Stimulated activated naive CD4-positive, alpha-beta T cell (primary cell): ENCODE data around the gene KRTAP4-6.
"Not testable (repeated sequence)": the region's sequence is repeated elsewhere in the genome, so short reads cannot be mapped to it uniquely, and the experiment has no call there.

ENCODE experiments used
- DNase-seq, 6 experiments: peaks; one replicate each; lab custom pipeline; 2025; lab: John Stamatoyannopoulos, UW

The KRTAP4-6 gene

DNA sequence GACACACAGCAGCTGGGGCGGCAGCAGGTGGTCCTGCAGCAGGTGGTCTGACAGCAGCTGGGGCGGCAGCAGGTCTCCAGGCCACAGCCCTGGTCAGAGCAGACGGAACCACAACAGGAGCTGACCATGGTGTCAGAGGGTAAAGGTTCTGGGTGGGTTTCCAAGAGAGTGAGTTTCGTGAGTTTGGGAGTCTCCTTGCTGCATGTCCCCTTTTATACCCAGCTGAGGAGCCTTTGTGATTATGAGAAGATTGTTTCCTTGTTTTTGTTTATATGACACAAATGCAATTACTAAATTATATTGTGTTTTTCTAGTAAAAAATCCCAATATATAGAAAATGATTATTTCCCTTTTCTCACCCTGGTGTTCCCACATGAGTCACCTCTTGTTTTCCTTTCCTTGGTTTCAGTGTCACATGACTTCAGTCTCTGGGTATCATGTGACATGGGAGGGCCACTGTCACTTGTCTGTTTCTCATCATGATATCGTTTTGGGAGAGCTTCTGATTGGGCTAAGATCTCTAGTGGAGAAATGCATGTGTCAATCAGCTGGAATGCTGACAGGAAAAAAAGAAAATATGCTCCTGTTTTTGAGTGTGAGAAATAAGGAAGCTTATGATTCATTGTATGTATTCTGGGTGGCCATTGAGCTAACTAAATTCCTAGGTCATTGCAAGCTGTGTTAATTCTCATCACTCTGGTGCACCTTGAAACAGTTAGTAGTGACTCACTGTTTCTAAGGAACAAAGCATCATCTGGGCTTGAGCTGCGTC, at the start of gene KRTAP4-6:
Gene KRTAP4-6 (minus strand): TSS at position 185 of the 772 bp plus-strand sequence. CDS start 57 bp downstream, at position 128.
- no peak for DNase-seq

DNA sequence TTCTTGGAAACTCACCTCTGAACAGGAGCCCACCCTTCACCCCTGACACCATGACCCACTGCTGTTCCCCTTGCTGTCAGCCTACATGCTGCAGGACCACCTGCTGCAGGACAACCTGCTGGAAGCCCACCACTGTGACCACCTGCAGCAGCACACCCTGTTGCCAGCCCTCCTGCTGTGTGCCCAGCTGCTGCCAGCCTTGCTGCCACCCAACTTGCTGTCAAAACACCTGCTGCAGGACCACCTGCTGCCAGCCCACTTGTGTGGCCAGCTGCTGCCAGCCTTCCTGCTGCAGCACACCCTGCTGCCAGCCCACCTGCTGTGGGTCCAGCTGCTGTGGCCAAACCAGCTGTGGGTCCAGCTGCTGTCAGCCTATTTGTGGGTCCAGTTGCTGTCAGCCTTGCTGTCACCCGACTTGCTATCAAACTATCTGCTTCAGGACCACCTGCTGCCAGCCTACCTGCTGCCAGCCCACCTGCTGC, 49.5 kb upstream of the KRTAP4-6 start, which contains the start of gene KRTAP9-1:
Gene KRTAP9-1 (plus strand): TSS at position 51 of the 482 bp plus-strand sequence. CDS start 0 bp downstream, at position 51.
- DNase-seq, result not testable (repeated sequence)

DNA sequence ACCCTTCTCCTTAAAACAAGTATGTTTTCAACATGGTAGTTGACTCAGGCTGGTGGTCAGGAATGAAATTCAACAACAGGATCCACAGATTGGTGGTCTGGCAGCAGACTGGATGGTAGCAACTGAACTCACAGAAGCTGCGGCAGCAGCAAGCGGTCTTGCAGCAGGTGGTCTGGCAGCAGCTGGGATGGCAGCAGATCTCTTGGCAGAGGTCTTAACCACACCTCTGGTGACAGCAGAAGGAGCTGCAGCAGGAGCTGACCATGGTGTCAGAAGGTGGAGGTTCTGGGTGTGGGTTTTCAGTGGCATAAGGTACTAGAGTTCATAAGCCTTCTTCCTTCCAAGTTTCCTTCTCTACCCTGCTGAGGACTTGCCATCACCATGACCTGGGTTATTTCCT, 46.5 kb upstream of the KRTAP4-6 start:
- DNase-seq, result no peak

DNA sequence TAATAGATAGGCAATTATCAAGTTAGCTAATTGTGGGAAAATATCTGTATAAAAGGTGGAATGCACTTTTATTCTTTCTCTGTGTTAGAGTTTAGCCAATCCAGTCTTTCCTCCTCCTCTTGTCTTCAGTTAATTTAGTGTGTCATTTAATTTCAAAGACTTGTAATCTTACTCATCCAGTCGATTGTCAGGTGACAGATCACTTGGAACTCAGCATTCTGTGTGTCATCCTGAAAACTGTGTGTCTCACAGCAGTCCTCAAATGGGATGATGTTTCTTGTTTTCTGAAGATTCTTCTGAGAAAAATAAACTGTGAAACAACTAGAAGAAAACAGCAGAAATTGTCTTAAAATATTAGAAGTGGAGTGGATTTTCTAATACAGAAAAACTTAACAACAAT, 44.7 kb upstream of the KRTAP4-6 start:
- no peak for DNase-seq

DNA sequence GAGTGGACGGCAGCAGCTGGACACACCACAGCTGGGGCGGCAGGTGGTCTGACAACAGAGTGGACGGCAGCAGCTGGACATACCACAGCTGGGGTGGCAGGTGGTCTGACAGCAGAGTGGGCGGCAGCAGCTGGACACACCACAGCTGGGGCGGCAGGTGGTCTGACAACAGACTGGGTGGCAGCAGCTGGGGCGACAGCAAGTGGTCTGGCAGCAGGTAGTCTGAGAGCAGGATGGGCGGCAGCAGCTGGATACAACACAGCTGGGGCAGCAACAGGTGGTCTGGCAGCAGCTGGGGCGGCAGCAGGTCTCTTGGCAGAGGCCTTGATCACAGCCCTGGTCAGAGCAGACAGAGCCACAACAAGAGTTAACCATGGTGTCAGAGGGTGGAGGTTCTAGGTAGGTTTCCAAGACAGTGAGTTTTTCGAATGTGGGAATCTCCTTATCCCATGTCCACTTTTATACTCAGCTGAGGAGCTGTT, 44.2 kb upstream of the KRTAP4-6 start, which contains the start of gene KRTAP4-1:
Gene KRTAP4-1 (minus strand): TSS at position 432 of the 482 bp plus-strand sequence. CDS start 57 bp downstream, at position 375.
- DNase-seq, result no peak

DNA sequence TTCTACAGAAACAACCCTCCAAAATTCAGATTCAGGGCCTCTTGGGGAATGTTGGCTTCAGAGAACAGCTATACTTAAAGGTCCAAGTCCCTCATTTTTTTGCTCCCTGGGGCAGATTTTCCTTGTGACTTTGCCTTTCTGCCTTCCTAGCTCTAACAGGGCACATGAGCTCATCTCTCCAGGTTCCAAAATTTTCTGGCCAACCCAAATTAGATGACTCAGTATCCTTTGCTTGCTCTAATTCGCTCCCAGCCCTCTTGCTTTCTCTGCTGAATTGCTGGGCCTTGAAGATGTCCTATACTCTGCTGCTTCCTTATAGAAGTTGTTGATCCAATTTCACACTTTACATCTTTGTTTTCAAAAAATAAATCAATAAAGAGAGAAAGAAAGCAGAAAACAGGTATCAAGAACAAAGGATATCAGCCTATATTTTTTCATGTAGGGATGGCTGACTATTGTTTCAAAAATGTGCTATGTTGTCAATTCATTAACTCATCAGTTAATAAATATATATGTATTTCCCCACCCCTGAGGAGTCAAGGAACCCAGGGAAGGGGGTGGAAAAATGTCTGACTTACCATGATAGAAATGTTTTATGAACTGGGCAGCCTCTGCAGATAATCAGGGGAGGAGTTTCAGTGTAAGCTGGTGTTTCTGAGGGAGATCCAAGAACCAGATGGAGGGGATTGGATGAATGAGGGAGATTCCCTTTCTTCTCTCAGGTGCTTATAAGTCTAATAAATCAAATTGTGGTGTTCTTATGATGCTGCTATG, 38.7 kb upstream of the KRTAP4-6 start:
- no peak for DNase-seq

DNA sequence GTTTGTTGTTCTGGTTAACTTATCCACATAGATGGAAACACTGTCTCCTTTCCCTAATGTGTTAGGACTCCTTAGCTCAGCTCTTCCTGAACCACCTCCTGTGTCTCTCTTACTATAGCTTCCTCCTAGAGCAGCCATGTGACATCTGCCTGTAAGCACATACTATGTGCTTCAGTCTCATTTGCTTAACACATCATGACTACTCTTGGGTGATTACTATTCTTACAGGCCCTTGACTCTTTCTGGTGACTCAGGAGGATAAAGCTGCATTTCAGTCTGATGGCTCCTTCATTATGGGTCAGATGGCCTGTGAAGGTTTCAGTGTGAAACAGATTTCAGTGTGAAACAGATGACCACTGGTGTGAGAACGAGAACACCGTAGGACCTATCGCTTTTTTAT, 38.0 kb upstream of the KRTAP4-6 start:
- DNase-seq, result no peak

DNA sequence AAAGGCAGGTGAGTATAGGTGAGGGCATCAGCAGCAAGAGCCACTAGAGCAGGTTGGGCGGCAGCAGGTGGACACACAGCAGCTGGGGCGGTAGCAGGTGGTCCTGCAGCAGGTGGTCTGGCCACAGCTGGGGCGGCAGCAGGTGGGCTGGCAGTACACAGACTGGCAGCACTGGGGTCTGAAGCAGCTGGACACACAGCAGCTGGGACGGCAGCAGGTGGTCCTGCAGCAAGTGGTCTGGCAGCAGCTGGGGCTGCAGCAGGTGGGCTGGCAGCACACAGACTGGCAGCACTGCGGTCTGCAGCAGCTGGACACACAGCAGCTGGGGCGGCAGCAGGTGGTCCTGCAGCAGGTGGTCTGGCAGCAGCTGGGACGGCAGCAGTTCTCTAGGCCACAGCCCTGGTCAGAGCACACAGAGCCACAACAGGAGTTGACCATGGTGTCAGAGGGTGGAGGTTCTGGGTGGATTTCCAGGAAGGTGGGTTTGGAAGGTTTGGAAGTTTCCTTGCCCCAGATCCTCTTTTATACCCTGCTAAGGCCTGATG, 37.5 kb upstream of the KRTAP4-6 start, which contains the start of gene KRTAP4-2:
Gene KRTAP4-2 (minus strand): TSS at position 495 of the 545 bp plus-strand sequence. CDS start 57 bp downstream, at position 438.
- no peak for DNase-seq

DNA sequence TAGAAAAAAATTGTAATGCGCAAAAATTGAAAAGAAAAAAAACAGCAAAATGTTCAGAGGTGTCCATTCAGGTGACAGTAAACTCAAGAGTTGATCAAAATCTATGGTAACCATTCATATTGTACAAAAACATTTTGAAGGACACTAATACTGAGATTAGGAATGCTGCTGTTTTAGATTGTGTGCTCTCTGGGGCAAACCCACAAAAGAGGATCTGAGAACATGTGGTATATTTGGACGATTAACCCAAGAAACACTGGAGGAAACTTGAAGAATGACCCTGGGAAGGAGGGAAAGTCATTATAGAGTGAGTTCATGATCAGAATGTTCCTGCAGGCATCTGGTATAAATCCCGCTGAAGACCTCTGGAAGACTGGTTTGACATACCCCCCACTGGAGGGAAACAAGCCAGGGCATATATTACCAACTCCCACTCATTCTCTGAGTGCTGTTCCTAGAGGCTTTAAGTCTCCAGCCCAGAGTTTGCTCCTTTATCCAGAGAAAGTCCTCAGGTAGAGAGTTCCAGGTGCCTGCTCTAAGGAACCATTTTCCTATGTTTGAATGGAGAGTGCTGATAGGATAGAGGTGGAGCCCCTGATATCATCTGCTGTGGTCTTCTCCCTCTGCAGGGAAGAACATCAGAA, 36.5 kb upstream of the KRTAP4-6 start:
- no peak for DNase-seq

DNA sequence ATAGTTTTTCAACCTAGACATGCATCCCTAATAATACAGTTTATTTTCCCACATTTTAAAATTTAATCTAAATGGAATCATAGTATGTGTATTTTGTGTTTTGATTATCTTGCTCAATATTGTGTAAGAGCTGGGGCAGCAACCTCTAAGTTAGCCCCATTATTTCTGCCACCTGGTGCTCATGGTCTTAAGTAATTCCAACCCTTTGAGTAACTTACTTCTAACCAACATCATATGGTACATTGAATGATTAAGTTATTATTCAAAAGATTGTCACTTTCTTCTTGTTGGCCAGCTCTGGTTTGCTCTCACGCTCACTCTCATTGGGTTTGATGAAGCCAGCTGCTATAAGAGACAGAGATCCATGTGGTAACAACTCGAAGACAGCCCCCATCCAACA, 31.5 kb upstream of the KRTAP4-6 start:
- DNase-seq, result no peak

DNA sequence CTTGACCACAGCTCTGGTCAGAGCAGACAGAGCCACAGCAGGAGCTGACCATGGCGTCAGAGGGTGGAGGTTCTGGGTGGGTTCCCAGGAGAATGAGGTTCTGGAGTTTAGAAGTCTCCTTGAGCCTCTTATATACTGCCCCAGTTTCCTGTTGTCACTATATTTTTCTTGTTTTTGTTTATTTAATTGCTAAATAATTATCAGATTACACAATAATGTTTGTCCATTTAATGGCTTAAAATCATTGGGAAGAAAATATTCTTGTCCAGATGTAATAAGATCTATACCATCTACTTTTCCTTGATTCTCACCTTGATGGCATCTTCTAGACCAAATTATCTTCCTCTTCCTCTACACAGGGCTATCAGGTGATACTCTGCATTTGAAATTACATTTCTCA, 27.8 kb upstream of the KRTAP4-6 start, which contains the start of gene KRTAP4-3:
Gene KRTAP4-3 (minus strand): TSS at position 101 of the 400 bp plus-strand sequence. CDS start 49 bp downstream, at position 52.
- DNase-seq, result no peak

DNA sequence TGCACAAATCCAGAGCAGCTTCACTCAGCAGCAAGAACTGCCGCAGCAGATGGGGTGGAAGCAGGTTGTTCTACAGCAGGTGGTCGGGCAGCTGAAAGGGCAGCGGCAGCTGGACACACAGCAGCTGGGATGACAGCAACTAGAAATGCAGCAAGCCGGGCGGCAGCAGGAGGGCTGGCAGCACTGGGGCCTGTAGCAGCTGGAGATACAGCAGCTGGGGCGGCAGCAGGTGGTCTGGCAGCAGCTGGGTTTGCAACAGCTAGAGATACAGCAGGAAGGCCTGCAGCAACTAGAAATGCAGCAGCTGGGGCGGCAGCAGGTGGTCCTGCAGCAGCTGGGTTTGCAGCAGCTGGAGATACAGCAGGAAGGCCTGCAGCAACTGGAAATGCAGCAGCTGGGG, 27.2 kb upstream of the KRTAP4-6 start:
- no peak for DNase-seq

DNA sequence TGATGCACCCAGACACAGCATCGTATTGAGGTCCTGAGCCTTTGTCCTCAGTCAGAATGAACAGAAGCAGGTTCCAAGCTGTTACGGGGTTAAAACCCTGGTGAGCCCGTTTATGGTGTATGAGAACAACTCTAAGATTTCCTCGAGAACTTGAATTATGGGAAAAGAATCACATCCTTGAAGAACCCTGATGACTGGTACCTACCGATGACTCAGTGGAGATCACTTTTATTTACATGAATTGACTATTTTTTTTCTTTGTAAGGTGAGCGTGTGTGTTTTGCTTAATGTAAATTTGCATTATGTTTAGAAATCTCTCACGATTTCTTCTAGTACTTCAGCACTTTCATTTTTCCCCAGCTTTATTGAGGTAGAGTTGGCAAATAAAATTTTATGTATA, 23.5 kb upstream of the KRTAP4-6 start:
- no peak for DNase-seq

DNA sequence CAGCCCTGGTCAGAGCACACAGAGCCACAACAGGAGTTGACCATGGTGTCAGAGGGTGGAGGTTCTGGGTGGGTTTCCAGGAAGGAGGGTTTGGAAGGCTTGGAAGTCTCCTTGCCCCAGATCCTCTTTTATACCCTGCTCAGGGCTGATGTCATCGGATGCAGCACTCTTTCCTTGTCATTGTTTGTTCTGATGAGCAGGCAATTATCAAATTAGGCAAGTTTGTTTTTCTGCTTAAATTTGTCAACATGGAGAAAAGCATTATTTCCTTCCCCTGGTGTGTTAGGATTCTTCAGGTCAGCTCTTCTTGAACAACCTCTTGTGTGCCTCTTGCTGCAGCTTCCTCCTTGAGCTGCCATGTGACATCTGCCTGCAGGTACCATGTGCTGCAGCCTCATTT, 20.3 kb upstream of the KRTAP4-6 start, which contains the start of gene KRTAP4-4:
Gene KRTAP4-4 (minus strand): TSS at position 101 of the 400 bp plus-strand sequence. CDS start 57 bp downstream, at position 44.
- no peak for DNase-seq

DNA sequence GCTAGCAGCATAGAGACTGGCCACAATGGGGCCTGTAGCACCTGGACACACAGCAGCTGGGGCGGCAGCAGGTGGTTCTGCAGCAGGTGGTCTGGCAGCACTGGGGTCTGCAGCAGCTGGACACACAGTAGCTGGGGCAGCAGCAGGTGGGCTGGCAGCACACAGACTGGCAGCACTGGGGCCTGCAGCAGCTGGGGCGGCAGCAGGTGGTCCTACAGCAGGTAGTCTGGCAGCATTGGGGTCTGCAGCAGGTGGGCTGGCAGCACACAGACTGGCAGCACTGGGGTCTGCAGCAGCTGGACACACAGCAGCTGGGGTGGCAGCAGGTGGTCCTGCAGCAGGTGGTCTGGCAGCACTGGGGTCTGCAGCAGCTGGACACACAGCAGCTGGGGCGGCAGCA, 19.8 kb upstream of the KRTAP4-6 start:
- not testable (repeated sequence) for DNase-seq

DNA sequence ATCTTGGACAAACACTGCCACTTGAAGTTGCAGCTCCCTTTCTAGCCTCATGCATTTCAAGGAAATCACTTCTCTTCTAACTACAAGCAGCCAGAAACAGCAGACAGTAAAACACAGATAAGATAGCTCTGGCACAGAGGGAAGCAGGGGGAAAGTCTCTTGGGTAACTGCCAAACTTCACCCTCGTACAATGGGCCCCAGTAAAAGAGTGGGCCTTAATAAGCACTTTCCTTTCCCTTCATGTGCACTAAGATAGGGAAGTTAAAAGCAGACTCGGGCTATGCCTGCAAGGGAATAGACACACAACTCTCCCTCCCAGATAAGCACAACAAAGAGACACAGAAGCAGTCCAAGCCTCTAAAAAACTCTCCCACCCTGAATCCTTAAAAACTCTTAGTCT, 13.5 kb upstream of the KRTAP4-6 start:
- DNase-seq, result no peak

DNA sequence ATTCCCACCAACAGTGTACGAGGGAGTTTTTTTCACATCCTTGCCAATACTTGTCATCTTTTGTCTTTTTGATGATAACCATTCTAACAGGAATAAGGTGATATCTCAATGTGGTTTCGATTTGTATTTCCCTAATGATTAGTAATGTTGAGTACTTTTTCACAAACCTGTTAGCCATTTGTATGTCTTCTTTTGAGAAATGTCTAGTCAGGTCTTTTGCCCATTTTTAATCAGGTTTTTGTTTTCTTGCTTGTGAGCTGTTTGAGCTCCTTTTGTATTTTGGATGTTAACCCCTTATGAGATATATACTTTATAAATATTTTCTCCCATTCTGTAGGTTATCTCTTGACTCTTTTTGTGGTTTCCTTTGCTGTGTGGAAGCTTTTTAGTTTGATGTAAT, 11.2 kb upstream of the KRTAP4-6 start:
- no peak for DNase-seq

DNA sequence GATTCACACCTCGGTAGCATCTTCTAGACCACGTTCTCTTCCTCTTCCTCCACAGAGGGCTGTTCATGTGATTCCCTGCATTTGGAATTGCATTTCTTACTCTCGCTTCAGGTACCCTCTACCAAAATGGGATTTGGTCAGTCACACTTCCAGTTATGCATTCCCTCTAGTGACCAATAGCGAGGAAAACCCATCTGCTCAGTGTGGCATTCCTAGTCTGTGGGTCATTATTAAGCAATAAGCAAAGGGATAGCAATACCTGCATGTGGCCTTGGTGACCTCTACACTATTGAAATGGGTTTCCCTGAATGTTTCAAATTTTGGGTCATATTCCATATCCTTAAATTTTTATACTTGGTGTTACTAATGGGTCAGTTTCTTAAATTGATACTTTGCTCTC, 9.7 kb upstream of the KRTAP4-6 start:
- no peak for DNase-seq

DNA sequence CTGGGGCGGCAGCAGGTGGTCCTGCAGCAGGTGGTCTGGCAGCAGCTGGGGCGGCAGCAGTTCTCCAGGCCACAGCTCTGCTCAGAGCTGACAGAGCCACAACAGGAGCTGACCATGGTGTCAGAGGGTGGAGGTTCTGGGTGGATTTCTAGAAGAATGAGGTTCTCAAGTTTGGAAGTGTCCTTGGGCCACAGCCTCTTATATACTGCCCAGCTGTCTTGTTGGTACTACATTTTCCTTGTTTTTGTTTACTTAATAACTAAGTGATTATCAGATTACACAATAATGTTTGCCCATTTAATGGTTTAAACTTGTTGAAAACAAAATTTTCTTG, 9.3 kb upstream of the KRTAP4-6 start, which contains the start of gene KRTAP4-5:
Gene KRTAP4-5 (minus strand): TSS at position 174 of the 334 bp plus-strand sequence. CDS start 58 bp downstream, at position 116.
- DNase-seq, result no peak

DNA sequence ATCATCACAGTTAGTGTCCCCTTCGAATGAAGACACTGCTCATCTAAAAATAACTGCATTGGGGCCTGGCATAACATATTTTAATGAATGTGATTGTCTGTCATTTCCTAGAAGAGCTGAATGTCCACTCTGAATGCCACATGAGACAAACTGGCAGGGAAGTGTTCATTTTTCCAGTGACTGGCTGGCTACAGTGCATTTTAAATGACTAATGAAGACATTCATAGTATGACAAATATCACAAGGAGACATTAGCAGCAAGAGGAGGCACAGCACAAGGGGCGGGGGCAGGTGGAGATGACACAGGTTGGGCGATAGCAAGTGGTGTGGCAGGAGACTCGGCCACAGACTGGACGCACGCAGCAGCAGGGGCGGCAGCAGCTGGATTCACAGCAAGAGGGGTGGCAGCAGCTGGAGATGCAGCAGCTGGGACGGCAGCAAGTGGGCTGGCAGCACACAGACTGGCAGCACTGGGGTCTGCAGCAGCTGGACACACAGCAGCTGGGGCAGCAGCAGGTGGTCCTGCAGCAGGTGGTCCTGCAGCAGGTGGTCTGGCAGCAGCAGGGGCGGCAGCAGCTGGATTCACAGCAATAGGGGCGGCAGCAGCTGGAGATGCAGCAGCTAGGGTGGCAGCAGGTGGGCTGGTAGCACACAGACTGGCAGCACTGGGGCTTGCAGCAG, 8.8 kb upstream of the KRTAP4-6 start:
- DNase-seq, result not testable (repeated sequence)
